HepG2 (cell line): Measurements from ENCODE around the gene KLF9. TPM values are rescaled to one million over a fixed set of nuclear protein-coding genes. Genes with fewer than 3 reads are reported as not detected.

Source experiments
- ARNT ChIP-seq: fragments of 450-650 bp; IDR thresholded peaks from 2 replicates; pipeline ENCODE4 v1.6.1; 2017
- FOSL2 ChIP-seq: sonication (generic); formaldehyde crosslinking; IDR thresholded peaks from 2 replicates; pipeline ENCODE4 v1.4.0; 2020; ENCODE audit warnings: missing genetic modification reagents
- MTA1 ChIP-seq: sonication (generic); formaldehyde crosslinking; IDR thresholded peaks from 2 replicates; pipeline ENCODE4 v1.4.0; 2020; ENCODE audit warnings: missing genetic modification reagents, mild to moderate bottlenecking, borderline replicate concordance
- MTA3 ChIP-seq: sonication (generic); formaldehyde crosslinking; IDR thresholded peaks from 2 replicates; pipeline ENCODE4 v1.4.0; 2020; ENCODE audit warnings: missing genetic modification reagents
- NFIB ChIP-seq: sonication (generic); formaldehyde crosslinking; IDR thresholded peaks from 2 replicates; pipeline ENCODE4 v1.9.0; 2021; ENCODE audit warnings: missing genetic modification reagents, mild to moderate bottlenecking, borderline replicate concordance
- POLR2AphosphoS2 ChIP-seq: IDR thresholded peaks from 2 replicates; pipeline ENCODE4 v1.6.1; 2011; ENCODE audit warnings: low read depth, low read length, improper control_type of control experiment
- REPIN1 ChIP-seq: sonication (generic); formaldehyde crosslinking; IDR thresholded peaks from 2 replicates; pipeline ENCODE4 v1.8.0; 2022; ENCODE audit warnings: missing genetic modification reagents, low read depth, mild to moderate bottlenecking, borderline replicate concordance
- SIN3A ChIP-seq: IDR thresholded peaks from 2 replicates; pipeline ENCODE4 v1.6.1; 2011; ENCODE audit warnings: low read depth, mild to moderate bottlenecking, control low read depth, low read length, borderline replicate concordance
- SPEN ChIP-seq: sonication (generic); formaldehyde crosslinking; IDR thresholded peaks from 2 replicates; pipeline ENCODE4 v1.5.1; 2020; ENCODE audit warnings: low read depth, mild to moderate bottlenecking, missing genetic modification reagents
- TRIM24 ChIP-seq: sonication (generic); formaldehyde crosslinking; IDR thresholded peaks from 2 replicates; pipeline ENCODE4 v1.8.0; 2022; ENCODE audit warnings: mild to moderate bottlenecking, missing genetic modification reagents
- YEATS4 ChIP-seq: sonication (generic); formaldehyde crosslinking; IDR thresholded peaks from 2 replicates; pipeline ENCODE4 v1.4.0; 2020; ENCODE audit warnings: missing genetic modification reagents, borderline replicate concordance
- ZNF768 ChIP-seq: sonication (generic); formaldehyde crosslinking; IDR thresholded peaks from 2 replicates; pipeline ENCODE4 v1.4.0; 2020; ENCODE audit warnings: missing genetic modification reagents
- ZSCAN30 ChIP-seq: sonication (generic); formaldehyde crosslinking; IDR thresholded peaks from 2 replicates; pipeline ENCODE4 v1.5.0; 2020; ENCODE audit warnings: mild to moderate bottlenecking, missing genetic modification reagents
- polyA plus RNA-seq, 8 experiments: library from polyadenylated mRNA; depleted of rRNA in 3 of 8; stranded (reverse) in 7 of 8; unstranded in 1 of 8; fragments of >200 nt; fragmentation: Illumina TruSeq in 4 of 8; extraction: Trizol in 4 of 8; gene quantifications; 2 replicates each; pipeline versions ENCODE4 v1.2.1 to v1.2.3, GENCODE V29; 2011 to 2016; ENCODE audit warnings: low read depth in 4 of 8, missing spikeins in 1 of 8, mixed read lengths in 1 of 8; ENCODE audit not compliant: insufficient read depth in 1 of 8
- total RNA-seq, 5 experiments: library from RNA; depleted of rRNA; stranded (reverse); fragments of >200 nt; fragmentation: Illumina TruSeq; extraction: Trizol; gene quantifications; 2 replicates each; pipeline ENCODE4 v1.2.3, GENCODE V29; 2016; ENCODE audit warnings: low read depth in 1 of 5
- TF ChIP-seq, protein P1 (sequence below): sonication (generic); formaldehyde crosslinking; IDR thresholded peaks from 2 replicates; pipeline ENCODE4 v1.4.0; 2020; ENCODE audit warnings: missing genetic modification reagents
- TF ChIP-seq, protein P2 (sequence below): fragments of 450-650 bp; IDR thresholded peaks from 2 replicates; pipeline ENCODE4 v1.6.1; 2017; ENCODE audit warnings: mild to moderate bottlenecking
- TF ChIP-seq, protein P3 (sequence below): sonication (generic); formaldehyde crosslinking; IDR thresholded peaks from 2 replicates; pipeline ENCODE4 v1.5.0; 2020; ENCODE audit warnings: missing genetic modification reagents
- TF ChIP-seq, protein P4 (sequence below): sonication (generic); formaldehyde crosslinking; IDR thresholded peaks from 2 replicates; pipeline ENCODE4 v1.5.0; 2020; ENCODE audit warnings: missing genetic modification reagents, mild to moderate bottlenecking, borderline replicate concordance
- TF ChIP-seq, protein P5 (sequence below): sonication (generic); formaldehyde crosslinking; IDR thresholded peaks from 2 replicates; pipeline ENCODE4 v1.4.0; 2020; ENCODE audit warnings: missing genetic modification reagents, mild to moderate bottlenecking, borderline replicate concordance

KLF9 gene
- total and polyA plus RNA-seq, 2 of the 13 experiments (the other 11 are each of a cell fraction or from before 2014, with no cell fraction given): 5.7 to 7.2 TPM

DNA sequence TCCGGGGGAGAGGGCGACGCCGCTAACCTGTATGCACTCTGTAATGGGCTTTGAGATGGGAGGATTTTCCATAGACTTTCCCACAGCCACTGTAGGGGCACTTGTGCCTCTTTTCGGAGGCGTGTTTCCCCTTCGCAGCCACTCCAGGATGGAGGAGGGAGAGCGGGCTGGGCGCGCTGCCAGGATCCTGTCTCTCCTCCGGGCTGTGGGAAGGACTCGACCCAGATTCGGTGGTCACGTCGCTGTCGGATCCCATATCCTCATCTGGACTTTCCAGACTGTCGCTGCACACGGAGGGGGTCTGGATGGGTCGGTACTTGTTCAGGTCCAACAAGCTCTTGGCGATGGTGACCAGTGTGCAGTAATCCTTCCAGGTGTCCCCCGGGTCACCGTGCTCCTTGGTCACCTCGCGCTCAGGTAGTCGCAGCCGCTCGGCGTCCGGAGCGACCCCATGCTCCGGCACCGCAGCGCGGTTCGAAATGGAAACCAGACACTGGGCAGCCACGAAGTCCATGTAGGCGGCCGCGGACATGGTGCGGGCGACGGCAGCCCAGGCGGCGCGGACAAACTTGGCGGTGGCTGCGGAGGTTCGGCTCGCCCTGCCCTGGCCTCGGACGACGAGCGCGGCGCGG, 1.5 kb downstream of the KLF9 start (continued):
- TF ChIP-seq, protein P1, sequence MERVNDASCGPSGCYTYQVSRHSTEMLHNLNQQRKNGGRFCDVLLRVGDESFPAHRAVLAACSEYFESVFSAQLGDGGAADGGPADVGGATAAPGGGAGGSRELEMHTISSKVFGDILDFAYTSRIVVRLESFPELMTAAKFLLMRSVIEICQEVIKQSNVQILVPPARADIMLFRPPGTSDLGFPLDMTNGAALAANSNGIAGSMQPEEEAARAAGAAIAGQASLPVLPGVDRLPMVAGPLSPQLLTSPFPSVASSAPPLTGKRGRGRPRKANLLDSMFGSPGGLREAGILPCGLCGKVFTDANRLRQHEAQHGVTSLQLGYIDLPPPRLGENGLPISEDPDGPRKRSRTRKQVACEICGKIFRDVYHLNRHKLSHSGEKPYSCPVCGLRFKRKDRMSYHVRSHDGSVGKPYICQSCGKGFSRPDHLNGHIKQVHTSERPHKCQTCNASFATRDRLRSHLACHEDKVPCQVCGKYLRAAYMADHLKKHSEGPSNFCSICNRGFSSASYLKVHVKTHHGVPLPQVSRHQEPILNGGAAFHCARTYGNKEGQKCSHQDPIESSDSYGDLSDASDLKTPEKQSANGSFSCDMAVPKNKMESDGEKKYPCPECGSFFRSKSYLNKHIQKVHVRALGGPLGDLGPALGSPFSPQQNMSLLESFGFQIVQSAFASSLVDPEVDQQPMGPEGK (CRISPR knock-in tag): peak; percentile 29; the same call in 1 of the 2 replicates
- TF ChIP-seq YEATS4 (CRISPR knock-in tag) (peak; percentile 58; the same call in 1 of the 2 replicates), MTA1 (CRISPR knock-in tag) (peak; percentile 39; the same call in 1 of the 2 replicates), NFIB (CRISPR knock-in tag) (no peak), POLR2AphosphoS2 (no peak), MTA3 (CRISPR knock-in tag) (no peak), ZNF768 (CRISPR knock-in tag) (no peak), REPIN1 (peak; percentile 42), FOSL2 (CRISPR knock-in tag) (no peak), SIN3A (peak; percentile 49; the same call in 1 of the 2 replicates), TRIM24 (CRISPR knock-in tag) (no peak), ZSCAN30 (CRISPR knock-in tag) (no peak), ARNT (no peak), SPEN (CRISPR knock-in tag) (0 out of 2 replicates have a peak, but pooled peaks have one; percentile 26)
- TF ChIP-seq, protein P2, sequence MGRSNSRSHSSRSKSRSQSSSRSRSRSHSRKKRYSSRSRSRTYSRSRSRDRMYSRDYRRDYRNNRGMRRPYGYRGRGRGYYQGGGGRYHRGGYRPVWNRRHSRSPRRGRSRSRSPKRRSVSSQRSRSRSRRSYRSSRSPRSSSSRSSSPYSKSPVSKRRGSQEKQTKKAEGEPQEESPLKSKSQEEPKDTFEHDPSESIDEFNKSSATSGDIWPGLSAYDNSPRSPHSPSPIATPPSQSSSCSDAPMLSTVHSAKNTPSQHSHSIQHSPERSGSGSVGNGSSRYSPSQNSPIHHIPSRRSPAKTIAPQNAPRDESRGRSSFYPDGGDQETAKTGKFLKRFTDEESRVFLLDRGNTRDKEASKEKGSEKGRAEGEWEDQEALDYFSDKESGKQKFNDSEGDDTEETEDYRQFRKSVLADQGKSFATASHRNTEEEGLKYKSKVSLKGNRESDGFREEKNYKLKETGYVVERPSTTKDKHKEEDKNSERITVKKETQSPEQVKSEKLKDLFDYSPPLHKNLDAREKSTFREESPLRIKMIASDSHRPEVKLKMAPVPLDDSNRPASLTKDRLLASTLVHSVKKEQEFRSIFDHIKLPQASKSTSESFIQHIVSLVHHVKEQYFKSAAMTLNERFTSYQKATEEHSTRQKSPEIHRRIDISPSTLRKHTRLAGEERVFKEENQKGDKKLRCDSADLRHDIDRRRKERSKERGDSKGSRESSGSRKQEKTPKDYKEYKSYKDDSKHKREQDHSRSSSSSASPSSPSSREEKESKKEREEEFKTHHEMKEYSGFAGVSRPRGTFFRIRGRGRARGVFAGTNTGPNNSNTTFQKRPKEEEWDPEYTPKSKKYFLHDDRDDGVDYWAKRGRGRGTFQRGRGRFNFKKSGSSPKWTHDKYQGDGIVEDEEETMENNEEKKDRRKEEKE: no peak
- TF ChIP-seq, protein P3, sequence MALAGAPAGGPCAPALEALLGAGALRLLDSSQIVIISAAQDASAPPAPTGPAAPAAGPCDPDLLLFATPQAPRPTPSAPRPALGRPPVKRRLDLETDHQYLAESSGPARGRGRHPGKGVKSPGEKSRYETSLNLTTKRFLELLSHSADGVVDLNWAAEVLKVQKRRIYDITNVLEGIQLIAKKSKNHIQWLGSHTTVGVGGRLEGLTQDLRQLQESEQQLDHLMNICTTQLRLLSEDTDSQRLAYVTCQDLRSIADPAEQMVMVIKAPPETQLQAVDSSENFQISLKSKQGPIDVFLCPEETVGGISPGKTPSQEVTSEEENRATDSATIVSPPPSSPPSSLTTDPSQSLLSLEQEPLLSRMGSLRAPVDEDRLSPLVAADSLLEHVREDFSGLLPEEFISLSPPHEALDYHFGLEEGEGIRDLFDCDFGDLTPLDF (CRISPR knock-in tag): no peak
- TF ChIP-seq, protein P4, sequence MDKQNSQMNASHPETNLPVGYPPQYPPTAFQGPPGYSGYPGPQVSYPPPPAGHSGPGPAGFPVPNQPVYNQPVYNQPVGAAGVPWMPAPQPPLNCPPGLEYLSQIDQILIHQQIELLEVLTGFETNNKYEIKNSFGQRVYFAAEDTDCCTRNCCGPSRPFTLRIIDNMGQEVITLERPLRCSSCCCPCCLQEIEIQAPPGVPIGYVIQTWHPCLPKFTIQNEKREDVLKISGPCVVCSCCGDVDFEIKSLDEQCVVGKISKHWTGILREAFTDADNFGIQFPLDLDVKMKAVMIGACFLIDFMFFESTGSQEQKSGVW (CRISPR knock-in tag): no peak
- TF ChIP-seq, protein P5, sequence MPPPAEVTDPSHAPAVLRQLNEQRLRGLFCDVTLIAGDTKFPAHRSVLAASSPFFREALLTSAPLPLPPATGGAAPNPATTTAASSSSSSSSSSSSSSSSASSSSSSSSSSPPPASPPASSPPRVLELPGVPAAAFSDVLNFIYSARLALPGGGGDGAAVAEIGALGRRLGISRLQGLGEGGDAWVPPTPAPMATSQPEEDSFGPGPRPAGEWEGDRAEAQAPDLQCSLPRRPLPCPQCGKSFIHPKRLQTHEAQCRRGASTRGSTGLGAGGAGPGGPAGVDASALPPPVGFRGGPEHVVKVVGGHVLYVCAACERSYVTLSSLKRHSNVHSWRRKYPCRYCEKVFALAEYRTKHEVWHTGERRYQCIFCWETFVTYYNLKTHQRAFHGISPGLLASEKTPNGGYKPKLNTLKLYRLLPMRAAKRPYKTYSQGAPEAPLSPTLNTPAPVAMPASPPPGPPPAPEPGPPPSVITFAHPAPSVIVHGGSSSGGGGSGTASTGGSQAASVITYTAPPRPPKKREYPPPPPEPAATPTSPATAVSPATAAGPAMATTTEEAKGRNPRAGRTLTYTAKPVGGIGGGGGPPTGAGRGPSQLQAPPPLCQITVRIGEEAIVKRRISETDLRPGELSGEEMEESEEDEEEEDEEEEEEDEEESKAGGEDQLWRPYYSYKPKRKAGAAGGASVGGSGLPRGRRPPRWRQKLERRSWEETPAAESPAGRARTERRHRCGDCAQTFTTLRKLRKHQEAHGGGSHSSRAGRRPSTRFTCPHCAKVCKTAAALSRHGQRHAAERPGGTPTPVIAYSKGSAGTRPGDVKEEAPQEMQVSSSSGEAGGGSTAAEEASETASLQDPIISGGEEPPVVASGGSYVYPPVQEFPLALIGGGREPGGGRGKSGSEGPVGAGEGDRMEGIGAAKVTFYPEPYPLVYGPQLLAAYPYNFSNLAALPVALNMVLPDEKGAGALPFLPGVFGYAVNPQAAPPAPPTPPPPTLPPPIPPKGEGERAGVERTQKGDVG: no peak
